ENCODE measurements around the gene XPO1.
"Not testable (repeated sequence)": the region's sequence is repeated elsewhere in the genome, so short reads cannot be mapped to it uniquely, and the experiment has no call there.

XPO1 gene

GRCh38 chr2:61538200-61538919 is at the start of gene XPO1:
Gene XPO1 (minus strand): TSS chr2:61538356. CDS start chr2:61533897, 4,459 bp downstream.
- DNase-seq, result peak; percentile 97 to 100 (median 98)

GRCh38 chr2:61586928-61587327 is 48.8 kb upstream of the XPO1 start:
- not testable (repeated sequence) for DNase-seq

- no peak for DNase-seq
These were observed 47.2 kb upstream of the XPO1 start for GRCh38 chr2:61585383-61585782.

GRCh38 chr2:61584368-61584767 is 46.2 kb upstream of the XPO1 start:
- not testable (repeated sequence) for DNase-seq

GRCh38 chr2:61582165-61582564 is 44.0 kb upstream of the XPO1 start:
- no peak for DNase-seq

- DNase-seq, result no peak
These were observed 43.6 kb upstream of the XPO1 start for GRCh38 chr2:61581716-61582115.

- DNase-seq, result no peak
These were observed 37.3 kb upstream of the XPO1 start for GRCh38 chr2:61575447-61575859.

GRCh38 chr2:61566566-61566965 is 28.4 kb upstream of the XPO1 start:
- DNase-seq, result no peak

GRCh38 chr2:61562615-61563014 is 24.5 kb upstream of the XPO1 start:
- no peak for DNase-seq

GRCh38 chr2:61558160-61558559 is 20.0 kb upstream of the XPO1 start:
- no peak for DNase-seq

- DNase-seq, result no peak
These were observed 19.2 kb upstream of the XPO1 start for GRCh38 chr2:61557381-61557780.

GRCh38 chr2:61554604-61555003 is 16.4 kb upstream of the XPO1 start:
- DNase-seq, result no peak

GRCh38 chr2:61550375-61551209 is 12.4 kb upstream of the XPO1 start:
- no peak for DNase-seq

- no peak for DNase-seq
These were observed 11.4 kb upstream of the XPO1 start for GRCh38 chr2:61549546-61549945.

GRCh38 chr2:61543062-61543461 is 4.9 kb upstream of the XPO1 start:
- no peak for DNase-seq

GRCh38 chr2:61540167-61540566 is 2.0 kb upstream of the XPO1 start:
- DNase-seq, result not testable (repeated sequence)

GRCh38 chr2:61538920-61539520 is 864 bp upstream of the XPO1 start:
- DNase-seq, result peak in 1 of 4 experiments; percentile 19

- DNase-seq, result no peak
These were observed 281 bp downstream of the XPO1 start for GRCh38 chr2:61537950-61538199.

GRCh38 chr2:61537277-61537949 is 743 bp downstream of the XPO1 start:
- peak; percentile 9 to 28 (median 24) for DNase-seq

- DNase-seq, result peak; percentile 42 to 83 (median 62)
These were observed 1.4 kb downstream of the XPO1 start for GRCh38 chr2:61536572-61537276.

- no peak for DNase-seq
These were observed 2.0 kb downstream of the XPO1 start for GRCh38 chr2:61536180-61536571.

- DNase-seq, result no peak
These were observed 2.7 kb downstream of the XPO1 start for GRCh38 chr2:61535449-61535848.

GRCh38 chr2:61534926-61535325 is 3.2 kb downstream of the XPO1 start:
- no peak for DNase-seq

Data from activated CD4-positive, CD25-positive, alpha-beta regulatory T cell (primary cell).